GM21576 (cell line): ENCODE data around the gene RNF208.

ENCODE experiments used
- ATAC-seq: cut with Tn5 transposase; IDR thresholded peaks from one replicate; pipeline ENCODE4 v1.9.1; 2021; ENCODE audit warnings: mild to moderate bottlenecking, moderate library complexity; ENCODE audit not compliant: unreplicated experiment

Gene RNF208

DNA sequence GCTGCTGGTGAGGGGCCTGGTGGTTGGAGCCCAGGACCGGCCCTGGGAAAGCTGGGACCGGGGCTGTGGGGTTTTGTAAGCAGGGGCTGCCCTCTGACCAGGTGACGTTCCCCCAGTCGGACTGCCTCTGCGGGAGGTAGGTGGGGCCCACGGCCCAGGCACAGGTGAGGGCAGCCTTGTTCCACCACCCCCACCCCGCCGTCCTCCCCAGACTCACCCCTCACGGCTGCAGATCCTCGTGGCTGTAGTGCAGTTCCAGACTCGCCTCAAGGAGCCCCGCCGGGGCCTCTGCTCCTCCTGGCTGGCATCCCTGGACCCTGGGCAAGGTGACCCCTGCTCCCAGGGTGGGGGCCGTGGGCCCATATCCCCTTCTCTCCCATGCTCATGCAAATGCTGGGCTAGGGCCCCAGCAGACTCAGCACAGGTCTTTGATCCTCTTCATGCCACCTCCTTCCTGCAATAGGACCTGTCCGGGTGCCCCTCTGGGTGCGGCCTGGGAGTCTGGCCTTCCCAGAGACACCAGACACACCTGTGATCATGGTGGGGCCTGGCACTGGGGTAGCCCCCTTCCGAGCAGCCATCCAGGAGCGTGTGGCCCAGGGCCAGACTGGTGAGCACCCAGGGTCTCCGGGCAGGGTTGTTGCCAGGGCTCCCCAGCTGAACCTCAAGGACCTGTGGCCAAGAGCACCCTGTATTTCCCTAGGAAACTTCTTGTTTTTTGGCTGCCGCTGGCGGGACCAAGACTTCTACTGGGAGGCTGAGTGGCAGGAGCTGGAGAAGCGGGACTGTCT, 6.6 kb downstream of the RNF208 start:
- ATAC-seq: no peak

DNA sequence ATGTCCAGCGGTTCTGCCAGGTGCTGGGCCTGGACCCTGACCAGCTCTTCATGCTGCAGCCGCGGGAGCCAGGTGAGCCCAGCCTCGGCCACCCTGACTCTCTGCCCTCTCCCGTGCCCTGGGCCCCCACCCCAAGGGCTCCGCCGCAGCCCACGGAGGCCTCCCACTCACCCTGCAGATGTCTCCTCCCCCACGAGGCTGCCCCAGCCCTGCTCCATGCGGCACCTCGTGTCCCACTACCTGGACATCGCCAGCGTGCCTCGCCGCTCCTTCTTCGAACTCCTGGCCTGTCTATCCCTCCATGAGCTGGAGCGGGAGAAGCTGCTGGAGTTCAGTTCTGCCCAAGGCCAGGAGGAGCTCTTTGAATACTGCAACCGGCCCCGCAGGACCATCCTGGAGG, 7.4 kb downstream of the RNF208 start:
- no peak for ATAC-seq

DNA sequence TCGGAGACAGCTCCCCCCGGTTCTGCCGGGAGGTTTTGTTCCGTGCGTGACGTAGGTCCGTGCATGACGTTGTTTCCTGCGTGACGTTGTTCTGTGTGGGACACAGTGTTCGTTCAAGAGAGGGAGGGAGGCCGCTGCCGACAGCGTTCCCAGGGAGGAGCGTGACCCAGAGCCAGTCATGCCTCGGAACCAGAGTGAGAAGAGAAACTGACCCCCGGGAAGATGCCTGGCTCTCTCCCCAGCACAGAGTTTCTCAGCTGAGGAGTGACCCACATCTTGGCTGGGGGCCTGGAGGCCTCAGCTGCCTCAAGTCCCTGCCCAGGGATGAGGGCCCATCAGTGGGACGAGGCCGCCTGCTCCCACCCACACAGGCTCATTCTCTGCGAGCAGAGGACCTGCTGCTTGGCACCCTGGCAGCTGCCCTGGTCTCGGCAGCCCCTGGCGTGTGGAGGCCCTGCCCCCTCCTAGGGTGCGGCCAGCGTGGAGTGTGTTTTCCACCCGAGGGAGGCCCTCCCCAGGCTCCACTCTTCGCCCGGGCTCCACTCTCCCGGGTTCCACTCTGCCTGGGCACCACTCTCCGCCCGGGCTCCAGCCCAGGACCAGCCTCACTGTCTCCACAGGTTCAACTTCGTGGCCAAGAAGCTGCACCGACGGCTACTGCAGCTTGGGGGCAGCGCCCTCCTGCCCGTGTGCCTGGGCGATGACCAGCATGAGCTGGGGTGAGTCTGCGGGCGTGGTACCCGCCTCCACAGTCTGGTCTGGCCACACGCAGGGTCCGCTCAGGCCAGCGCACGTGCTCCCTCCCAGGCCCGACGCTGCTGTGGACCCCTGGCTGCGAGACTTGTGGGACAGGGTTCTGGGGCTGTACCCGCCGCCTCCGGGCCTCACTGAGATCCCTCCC, 8.6 kb downstream of the RNF208 start:
- no peak for ATAC-seq

DNA sequence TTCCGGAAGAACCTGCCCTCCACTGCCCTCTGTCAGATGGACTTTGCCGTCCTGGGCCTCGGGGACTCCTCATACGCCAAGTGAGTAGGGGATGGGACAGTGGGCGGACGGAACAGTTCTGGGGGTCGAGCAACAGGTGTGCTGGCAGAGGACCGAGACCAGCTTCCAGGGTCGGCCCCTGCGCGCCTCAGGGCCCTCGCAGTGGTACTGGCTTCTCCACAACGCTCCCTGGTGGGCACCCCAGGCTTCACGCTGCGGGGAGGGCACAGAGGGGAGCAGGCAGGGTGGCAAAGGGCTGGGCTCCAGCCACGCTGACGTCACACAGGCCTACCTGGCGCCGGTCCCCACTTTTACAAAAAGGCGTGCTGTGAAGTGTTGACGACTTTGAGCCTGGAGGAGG, 9.5 kb downstream of the RNF208 start:
- ATAC-seq: no peak

DNA sequence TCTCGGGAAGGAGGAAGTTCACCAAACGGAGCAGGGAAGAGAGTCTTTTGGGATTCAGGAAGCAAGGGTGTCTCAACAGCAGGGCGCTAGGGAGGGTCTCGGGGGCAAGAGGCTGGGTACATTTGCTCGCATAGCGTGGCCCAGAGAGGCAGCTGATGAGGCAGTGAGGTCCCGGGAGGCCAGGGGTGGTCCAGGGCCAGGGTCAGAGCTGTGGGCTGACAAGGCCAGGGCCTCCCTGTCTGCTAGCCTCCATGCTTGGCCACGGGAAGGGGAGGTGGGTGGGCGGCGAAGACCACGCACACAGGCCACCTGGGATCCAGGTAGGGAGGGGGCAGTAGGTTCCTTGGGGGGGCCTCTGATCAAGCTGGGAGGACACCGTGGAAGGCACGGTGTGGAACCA, 10.5 kb downstream of the RNF208 start:
- ATAC-seq: no peak

DNA sequence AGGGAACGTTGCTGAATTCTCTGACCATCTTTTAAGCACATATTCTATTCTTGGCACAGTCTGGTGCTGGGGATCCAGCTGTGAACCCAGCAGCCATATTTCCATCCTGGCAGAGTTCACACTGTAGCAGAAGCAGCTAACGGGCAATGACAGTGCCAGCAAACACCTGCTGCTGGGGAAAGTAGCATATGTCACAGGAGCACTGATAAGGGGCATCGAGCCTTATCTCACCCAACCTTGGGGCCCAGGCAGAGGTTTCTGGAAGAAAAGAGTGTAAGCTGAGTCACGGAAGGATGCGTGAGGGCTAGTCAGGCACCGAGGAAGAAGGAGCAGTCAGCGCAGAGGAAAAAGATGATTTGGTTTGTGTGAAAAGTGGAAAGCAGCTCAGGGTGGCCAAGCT, 15.4 kb downstream of the RNF208 start:
- no peak for ATAC-seq

DNA sequence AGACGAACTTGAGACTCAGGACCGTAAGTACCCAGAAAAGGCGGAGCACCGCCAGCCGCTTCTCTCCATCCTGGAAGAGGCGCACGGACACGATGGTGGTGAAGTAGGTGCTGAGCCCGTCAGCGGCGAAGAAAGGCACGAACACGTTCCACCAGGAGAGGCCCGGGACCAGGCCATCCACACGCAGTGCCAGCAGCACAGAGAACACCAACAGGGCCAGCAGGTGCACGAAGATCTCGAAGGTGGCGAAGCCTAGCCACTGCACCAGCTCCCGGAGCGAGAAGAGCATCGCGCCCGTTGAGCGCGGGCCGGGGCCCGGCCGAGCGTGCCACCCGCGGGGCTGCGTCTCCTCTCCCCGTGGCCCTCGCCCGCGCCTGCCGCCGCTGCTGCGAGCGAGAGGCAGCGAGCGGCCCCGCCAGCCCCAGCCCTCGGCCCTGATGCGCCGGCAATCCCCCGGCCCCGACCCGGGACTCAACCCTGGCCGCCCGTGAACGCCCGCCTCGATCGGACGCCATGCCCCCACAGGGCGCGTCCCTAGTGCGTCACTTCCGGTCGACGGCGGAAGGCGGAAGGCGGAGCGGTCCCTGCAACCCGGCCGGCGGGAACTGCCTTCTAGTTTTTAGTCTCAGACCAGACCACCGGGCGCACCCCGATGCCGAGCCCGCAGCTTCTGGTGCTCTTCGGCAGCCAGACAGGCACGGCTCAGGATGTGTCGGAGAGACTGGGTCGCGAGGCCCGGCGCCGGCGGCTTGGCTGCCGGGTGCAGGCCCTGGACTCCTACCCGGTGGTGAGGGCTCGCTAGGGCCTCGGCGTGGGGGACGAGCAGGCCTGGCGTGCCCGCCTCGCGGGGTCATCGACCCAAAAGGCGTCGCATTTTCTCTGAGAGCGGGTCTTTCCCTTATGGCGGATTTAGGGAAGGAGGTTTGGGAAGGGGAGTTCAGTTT, 16.6 kb downstream of the RNF208 start, which contains the start of the genes NDOR1 and TMEM203:
Gene NDOR1 (plus strand): TSS at position 575 of the 944 bp plus-strand sequence. CDS start 78 bp downstream, at position 653.
Gene TMEM203 (minus strand): TSS at position 523 of the 944 bp plus-strand sequence. CDS start 234 bp downstream, at position 289.
- ATAC-seq: peak; percentile 45

DNA sequence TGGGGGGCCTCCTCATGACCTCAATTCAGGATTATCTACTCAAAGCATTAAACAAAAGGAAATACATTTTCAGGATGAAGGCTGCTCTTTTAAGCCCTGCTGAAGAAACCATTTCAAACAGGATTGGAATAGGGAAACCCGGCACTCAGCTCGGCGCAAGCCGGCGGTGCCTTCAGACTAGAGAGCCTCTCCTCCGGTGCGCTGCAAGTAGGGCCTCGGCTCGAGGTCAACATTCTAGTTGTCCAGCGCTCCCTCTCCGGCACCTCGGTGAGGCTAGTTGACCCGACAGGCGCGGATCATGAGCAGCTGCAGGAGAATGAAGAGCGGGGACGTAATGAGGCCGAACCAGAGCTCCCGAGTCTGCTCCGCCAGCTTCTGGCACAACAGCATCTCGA, 17.3 kb downstream of the RNF208 start:
- no peak for ATAC-seq

DNA sequence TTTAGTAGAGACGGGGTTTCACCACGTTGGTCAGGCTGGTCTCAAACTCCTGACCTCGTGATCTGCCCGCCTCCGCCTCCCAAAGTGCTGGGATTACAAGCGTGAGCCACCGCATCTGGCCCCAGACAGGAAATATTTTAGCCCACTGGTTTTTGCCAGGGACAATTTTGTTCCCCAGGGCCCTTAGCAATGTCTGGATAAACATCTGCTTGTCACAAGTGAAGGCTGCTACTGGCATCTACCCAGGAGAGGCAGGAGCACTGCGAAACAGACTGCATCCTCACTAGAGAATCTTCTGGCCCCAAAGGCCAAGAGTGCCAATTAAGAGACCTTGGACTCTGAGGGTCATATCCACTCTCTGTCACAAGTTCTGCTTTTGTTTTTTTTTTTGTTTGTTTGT, 19.1 kb downstream of the RNF208 start:
- ATAC-seq: no peak

DNA sequence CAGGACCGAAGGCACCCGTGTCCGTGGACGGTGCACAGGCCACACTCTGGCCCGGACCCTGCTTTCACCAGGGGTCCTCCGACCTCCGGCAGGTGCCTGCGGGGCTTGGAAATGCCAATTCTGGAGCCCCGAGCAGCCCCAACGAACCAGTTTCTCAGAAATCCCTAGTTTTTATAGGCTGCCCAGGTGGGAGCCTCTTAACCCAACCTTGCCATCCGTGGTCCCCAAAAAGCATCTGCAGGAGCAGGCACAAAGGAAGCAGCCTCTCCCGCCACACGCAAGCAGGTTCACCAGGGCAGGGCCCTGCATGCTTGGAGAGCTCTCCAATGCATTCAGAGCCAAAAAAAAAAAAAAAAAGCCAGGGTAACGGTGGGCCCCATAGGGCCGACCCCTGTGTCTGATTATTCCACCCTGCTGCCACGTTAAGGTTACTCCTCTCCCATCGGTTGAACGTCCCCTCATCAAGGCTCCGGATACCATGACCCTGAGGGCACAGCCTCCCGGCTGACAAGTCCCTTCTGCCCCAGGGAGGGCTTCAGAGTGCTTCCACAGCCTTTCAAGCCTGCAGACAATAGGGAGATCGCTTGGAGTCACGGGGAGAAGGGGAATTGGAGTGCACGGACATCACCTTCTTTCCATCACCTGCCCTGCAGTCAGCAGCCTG, 20.7 kb downstream of the RNF208 start:
- no peak for ATAC-seq

DNA sequence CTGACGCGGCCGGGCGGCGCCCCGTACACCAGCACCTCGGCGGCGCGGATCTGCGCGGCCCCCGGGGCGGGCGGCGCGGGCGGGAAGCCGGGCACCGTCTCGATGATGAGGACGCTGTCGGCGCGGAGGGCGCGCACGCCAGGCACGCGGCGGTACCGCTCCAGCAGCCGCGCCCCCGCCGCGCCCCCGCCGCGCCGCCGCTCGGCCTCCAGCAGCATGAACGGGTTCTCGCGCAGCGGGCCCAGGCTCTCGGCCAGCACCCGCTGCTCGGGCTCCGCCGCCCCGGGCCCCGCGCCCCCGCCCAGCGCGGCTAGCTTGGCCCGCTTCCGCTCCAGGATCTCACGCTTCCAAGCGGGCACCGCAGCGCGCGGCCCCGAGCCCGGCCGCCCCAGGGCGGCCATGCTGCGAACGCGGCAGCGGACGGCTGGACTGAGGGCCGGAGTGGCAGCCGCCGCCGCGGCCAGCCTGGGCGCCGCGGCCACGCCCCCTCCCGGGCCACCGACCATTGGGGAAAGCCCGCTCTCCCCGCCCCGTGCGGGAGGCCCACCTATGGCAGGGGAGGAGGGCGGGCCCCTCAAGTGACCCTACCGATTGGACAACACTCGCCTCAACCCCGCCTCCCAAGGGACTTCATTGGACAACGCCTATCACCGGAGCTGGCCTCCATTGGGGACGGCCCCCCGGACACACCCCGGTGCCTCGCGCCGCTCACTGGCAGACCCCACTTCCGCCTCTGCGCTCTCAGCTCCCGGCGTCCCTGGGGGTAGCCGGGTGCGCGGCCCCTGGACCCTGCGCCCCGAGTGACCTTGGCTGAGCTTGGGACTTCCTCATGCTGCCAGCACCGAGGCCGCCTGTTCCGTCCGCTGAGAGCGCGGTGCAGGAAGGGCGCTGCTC, 21.5 kb downstream of the RNF208 start, which contains the start of gene TPRN:
Gene TPRN (minus strand): TSS at position 431 of the 894 bp plus-strand sequence. CDS start 30 bp downstream, at position 401.
- ATAC-seq: peak; percentile 91

DNA sequence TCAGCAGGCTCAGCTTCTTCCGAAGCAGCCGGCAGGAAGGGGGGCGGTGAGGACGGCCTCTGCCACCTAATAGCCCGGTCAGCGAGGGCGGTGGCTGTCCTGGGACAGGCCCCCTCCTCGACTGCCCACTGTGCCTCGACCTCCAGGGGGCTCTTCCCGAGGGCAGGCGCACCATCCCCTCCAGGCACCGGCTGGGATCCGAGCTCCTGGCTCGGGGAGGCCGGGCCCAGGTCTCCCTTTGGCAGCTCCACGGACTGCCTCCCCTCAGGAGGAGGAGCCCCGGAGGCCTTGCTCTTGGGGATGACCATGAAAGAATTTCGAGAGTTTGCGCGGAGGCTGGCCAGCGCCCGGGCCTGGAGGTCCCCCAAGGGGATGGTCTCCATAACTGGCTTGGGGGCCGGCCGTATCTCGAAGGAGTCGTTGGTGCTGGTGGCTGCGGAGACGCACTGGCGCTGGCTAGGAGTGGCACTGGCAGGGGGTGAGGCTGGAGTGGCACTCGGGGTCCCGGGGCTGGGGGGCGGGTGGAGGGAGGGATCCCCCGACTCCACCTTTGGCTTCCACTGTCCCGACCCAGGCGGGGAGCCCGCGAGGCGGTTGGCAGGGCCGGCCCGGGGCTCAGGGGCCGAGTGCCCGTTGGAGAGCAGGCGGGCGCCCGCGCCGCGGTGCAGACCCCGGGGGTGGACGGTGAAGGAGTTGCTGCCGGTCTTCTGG, 22.5 kb downstream of the RNF208 start:
- ATAC-seq: no peak

DNA sequence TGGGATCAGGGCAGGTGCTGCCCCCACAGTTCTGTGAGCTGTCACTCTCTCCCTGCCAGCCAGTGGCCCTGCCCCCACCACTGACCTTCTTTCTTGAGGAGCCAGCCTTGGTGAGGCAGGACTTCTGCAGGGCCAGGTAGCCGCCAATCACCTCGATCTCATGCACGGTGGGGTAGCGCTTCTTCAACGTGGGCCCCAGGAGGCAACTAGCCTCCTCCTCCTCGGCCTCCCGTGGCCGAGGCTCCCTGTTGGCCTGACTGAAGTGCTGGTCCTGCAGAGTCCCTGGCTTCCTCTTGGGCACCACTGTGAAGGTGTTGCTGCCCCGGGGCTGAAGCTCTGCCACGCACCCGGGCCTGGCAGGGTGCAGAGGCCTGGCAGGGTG, 23.1 kb downstream of the RNF208 start:
- no peak for ATAC-seq

DNA sequence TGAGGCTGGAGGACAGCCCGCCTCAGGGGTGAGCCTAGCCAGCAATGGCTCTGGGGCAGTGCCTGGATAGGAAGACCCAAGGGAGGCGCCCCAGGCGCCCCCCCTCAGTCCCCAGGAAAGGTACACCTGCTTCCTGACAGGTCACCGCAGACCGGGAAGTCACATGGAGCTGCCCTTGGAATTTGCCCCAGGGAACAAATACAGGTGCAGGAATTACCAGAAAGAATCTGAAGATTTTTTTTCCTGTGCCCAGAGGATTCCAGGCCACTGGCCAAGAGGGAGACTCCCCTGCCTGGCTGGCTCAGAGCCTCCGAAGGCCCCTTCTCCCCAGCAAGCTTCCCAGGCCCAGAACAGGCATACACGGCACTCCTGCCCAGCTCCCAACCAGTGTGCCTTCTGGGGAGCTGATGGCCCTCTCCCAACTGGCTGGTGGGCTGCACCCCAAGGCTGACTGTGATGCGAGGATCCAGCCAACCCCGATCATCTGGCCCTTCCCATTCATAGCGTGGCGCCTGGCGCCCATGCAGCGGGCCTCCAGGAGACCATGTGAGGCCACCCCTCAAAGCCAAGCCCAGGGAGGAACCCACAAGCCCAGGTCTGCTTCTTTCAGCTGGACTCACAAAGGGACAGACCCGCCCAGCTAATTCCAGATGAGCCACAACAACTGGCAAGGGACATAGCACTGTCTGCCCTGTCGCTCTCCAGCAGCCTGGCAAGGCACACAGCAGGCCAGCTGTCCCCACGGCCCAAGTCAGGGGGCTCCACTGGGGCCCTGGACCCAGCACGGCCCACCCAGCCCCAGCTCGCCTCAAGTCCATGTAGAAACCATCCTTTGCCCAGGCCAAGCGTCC, 23.8 kb downstream of the RNF208 start:
- ATAC-seq: no peak

DNA sequence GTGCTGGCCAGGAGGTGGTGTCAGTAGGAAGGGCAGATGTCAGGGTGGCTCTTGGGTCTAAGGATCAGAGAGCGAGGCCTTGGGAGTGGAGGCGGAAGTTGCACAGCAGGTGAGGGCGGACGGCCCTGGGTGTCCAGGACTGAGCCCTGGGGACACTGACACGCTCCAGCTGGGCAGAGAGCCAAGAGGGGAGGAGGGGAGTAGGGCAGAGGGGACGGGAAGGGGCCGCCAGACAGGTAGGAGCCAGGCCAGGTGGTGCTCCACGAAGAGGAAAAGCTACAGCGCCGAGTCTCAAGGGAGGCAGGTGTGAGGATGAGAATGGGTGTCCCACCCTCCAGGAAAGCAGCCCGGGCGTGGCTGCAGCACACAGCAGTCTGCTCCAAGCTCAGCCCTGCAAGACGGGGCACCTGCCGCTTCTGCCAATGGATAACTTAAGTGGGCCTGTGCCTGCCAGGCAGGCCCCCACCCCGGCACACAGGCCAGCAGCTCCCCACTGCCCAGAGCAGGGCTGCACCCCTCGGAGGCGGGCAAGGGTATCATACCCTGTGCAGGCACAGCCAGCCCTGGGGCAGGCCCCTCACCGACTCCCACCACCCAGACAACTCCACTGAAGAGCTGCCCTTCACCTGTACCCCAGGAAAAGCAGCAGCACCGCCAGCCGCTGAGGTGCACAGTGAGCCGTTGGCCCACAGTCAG, 26.4 kb downstream of the RNF208 start:
- no peak for ATAC-seq

DNA sequence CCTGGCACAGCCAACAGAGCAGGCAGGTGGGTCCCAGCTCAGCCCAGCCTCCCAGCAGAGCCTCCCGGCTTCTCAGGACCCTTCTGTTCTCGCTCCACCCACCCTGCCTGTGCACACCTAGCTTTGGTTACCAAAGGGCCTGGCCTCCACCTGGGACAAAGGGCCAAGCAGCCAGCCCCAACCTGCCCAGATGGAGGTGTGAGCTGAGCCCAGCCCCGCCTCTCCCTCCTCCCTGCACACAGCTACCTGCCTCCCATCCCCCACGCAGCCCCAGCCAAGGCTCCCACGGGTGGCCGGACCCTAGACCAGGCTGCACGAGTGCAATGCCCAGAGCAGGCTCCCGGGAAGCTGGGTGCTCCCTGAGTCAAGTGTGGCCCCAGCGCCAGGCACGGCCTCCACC, 27.1 kb downstream of the RNF208 start:
- ATAC-seq: no peak

DNA sequence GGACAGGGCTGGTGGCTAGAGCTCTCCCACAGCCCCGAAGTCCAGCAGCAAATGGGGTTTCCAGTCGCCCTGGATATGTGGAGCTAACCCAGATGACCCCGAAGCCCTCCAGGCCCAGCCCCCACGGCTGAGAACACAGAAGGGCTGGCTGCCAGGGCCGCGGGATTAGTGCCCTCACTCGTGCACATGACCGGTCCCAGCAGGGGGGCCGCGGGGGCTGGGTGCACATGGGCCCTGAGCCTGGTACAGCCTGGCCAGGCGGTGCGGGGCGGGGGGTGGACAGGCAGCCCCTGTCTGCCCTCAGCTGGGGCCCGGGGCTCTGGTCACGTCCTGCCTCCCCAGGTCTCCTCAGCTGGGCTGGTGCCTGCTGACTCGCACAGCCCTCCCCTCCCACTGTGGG, 27.7 kb downstream of the RNF208 start:
- no peak for ATAC-seq
